Mucosa of descending colon (tissue), 3 donors: Measurements from ENCODE around the gene ATP6AP2. TPM values are rescaled to one million over a fixed set of nuclear protein-coding genes. Genes with fewer than 3 reads are reported as not detected.

Source experiments
- ATAC-seq: fragments of 200-7000 bp; cut with Tn5 transposase; one replicate; pipeline ENCODE4 v1.9.1; 2020; ENCODE audit warnings: mild to moderate bottlenecking, moderate library complexity
- DNase-seq, 3 donors: peaks; one replicate each; pipeline ENCODE4 v3.0.0-alpha.2; 2020
- H3K36me3 ChIP-seq: fragments of 200-600 bp; one replicate; pipeline ENCODE4 v1.8.0; 2021; ENCODE audit warnings: low read depth, mild to moderate bottlenecking
- H3K4me1 ChIP-seq: fragments of 200-600 bp; one replicate; pipeline ENCODE4 v1.8.0; 2021; ENCODE audit warnings: low read depth, mild to moderate bottlenecking
- H3K4me3 ChIP-seq: fragments of 200-600 bp; one replicate; pipeline ENCODE4 v1.8.0; 2021; ENCODE audit warnings: mild to moderate bottlenecking
- H3K9me3 ChIP-seq: fragments of 200-600 bp; one replicate; pipeline ENCODE4 v1.8.0; 2021; ENCODE audit warnings: mild to moderate bottlenecking
- intact Hi-C, 2 donors: fragments of 100-400 bp; cut with DNase I in 1 of 2; cut with micrococcal nuclease in 1 of 2; formaldehyde crosslinking; loops; one replicate each; pipeline versions ENCODE4 v1.11.0 to v1.11.1; 2022; cut with DNase I, micrococcal nuclease
- long read RNA-seq, 2 donors: library from polyadenylated mRNA; unstranded; transcript quantifications; one replicate each; pipeline ENCODE4 v2.0.0, GENCODE V29; 2019 to 2021
- total RNA-seq, 3 donors: library from RNA; stranded (reverse); fragmentation: NEBNext Ultra II Directional in 2 of 3; extraction: Animal tissue kit (Norgen Biotek cat#: 25700) in 2 of 3; gene quantifications; one replicate each; pipeline versions ENCODE4 v1.2.1 to v1.2.4, GENCODE V29; 2021 to 2023
- TF ChIP-seq, protein P1 (sequence below): fragments of 200-600 bp; IDR thresholded peaks from one replicate; pipeline ENCODE4 v1.8.0; 2022; ENCODE audit warnings: antibody characterized with exemption, mild to moderate bottlenecking
- donor health status: DM: no; HTN: no; CAD: no; lungs with moderate emphysema.
- donor health status: DM: no; HTN: no; CAD: no.
- donor health status: DM: no; HTN: yes; CAD: no.

The ATP6AP2 gene
- total RNA-seq: 10 to 100 TPM; 81.1 to 94.2 (median 87.3) TPM
- long read RNA-seq, donor 1, transcript ATP6AP2-217 (9 exons, 2,337 nt): major isoform, 156 of 173 reads
- long read RNA-seq, donor 1, transcript ATP6AP2-202 (7 exons, 1,093 nt): minor isoform, 5 of 173 reads
- long read RNA-seq, donor 1, partial matches to known transcripts: 4 of 173 reads
- long read RNA-seq, donor 1, other reads (novel, unspliced or antisense): 1 of 173 reads
- long read RNA-seq, donor 2, transcript ATP6AP2-217 (9 exons, 2,337 nt): major isoform, 115 of 120 reads
- long read RNA-seq, donor 2, partial matches to known transcripts: 0 of 120 reads
- long read RNA-seq, donor 2, other reads (novel, unspliced or antisense): 1 of 120 reads

DNA sequence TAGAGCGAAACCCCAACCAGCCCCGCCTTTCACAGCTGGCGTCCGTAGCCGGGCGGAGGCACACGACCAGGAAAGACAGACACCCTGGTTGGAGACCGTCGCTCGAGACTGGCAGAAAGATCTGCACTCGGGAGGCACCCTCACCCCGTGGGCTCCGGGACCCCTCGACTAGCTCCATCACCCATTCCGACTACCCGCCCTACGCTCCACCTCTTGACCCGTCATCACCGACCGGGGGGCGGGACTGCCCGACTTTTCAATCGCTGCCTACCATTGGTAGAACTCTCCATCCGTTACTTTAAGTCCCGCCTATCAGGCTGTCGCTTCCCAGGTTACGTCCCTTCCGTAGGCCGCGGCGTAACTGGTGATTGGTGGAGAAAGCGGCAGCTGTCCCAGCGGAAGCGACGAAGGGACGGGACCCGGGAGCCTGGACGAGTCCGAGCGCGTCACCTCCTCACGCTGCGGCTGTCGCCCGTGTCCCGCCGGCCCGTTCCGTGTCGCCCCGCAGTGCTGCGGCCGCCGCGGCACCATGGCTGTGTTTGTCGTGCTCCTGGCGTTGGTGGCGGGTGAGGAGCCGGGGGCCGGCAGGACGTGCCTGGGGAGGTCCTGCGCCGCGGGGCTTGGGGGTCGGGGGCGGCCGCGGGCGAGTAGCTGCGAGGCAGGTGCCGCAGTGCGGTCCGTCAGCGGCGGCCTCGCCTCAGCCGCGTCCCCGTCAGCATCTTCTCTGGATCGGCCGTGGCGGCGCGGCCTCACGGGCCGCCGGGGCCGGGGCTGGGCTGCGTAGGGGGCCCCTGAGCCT is at the start of gene ATP6AP2:
Gene ATP6AP2 (plus strand): TSS at position 434 of the 799 bp plus-strand sequence. CDS start 96 bp downstream, at position 530.
- H3K4me1 ChIP-seq: peaks cover 6% of the 10 kb centered on the region
- H3K4me3 ChIP-seq: peak within 1 kb of the TSS; percentile 32
- no peaks in the 10 kb centered on the region for H3K9me3 ChIP-seq
- H3K36me3 ChIP-seq: no peaks in the 10 kb centered on the region
- TF ChIP-seq, protein P1, sequence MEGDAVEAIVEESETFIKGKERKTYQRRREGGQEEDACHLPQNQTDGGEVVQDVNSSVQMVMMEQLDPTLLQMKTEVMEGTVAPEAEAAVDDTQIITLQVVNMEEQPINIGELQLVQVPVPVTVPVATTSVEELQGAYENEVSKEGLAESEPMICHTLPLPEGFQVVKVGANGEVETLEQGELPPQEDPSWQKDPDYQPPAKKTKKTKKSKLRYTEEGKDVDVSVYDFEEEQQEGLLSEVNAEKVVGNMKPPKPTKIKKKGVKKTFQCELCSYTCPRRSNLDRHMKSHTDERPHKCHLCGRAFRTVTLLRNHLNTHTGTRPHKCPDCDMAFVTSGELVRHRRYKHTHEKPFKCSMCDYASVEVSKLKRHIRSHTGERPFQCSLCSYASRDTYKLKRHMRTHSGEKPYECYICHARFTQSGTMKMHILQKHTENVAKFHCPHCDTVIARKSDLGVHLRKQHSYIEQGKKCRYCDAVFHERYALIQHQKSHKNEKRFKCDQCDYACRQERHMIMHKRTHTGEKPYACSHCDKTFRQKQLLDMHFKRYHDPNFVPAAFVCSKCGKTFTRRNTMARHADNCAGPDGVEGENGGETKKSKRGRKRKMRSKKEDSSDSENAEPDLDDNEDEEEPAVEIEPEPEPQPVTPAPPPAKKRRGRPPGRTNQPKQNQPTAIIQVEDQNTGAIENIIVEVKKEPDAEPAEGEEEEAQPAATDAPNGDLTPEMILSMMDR: no peak
- ATAC-seq (peak; percentile 99), DNase-seq (peak; percentile 91 to 95 (median 92))
- intact Hi-C loops: no loop called here

GRCh38 chrX:40531056-40531826 is 49.5 kb upstream of the ATP6AP2 start:
- peak in 1 of 3 donors; percentile 3 for DNase-seq
- Histone ChIP-seq H3K4me1 (no peaks in the 10 kb centered on the region), H3K36me3 (no peaks in the 10 kb centered on the region), H3K9me3 (no peaks in the 10 kb centered on the region), H3K4me3 (no peak overlapping the region)
- TF ChIP-seq, protein P1: no peak
- intact Hi-C loops: no loop called here
- peak; percentile 31 for ATAC-seq

- no peak overlapping the region for H3K4me3 ChIP-seq
- TF ChIP-seq, protein P1: no peak
- no peaks in the 10 kb centered on the region for H3K36me3 ChIP-seq
- DNase-seq: no peak
- no peak for ATAC-seq
- no peaks in the 10 kb centered on the region for H3K9me3 ChIP-seq
- no peaks in the 10 kb centered on the region for H3K4me1 ChIP-seq
- intact Hi-C loops: no loop called here
Measured at GRCh38 chrX:40537310-40537709, 43.5 kb upstream of the ATP6AP2 start.

- ATAC-seq: peak; percentile 35
- H3K36me3 ChIP-seq: no peaks in the 10 kb centered on the region
- H3K4me1 ChIP-seq: no peaks in the 10 kb centered on the region
Measured at GRCh38 chrX:40538406-40538805, 42.4 kb upstream of the ATP6AP2 start.

More at GRCh38 chrX:40538406-40538805, 42.4 kb upstream of the ATP6AP2 start:
- no peak overlapping the region for H3K4me3 ChIP-seq
- intact Hi-C loops: no loop called here
- DNase-seq: peak in 1 of 3 donors; percentile 4
- no peaks in the 10 kb centered on the region for H3K9me3 ChIP-seq
- TF ChIP-seq, protein P1: no peak
